HepG2 (cell line): ENCODE measurements around the gene HYAL1. TPM values are rescaled to one million over a fixed set of nuclear protein-coding genes. Genes with fewer than 3 reads are reported as not detected.
A peak's percentile ranks its signal among the peaks of the same experiment; 100 is the strongest.

ENCODE experiments used
- GTF3A ChIP-seq: sonication (generic); formaldehyde crosslinking; conservative IDR thresholded peaks from 2 replicates; pipeline ENCODE4 v1.4.0; 2020; ENCODE audit warnings: mild to moderate bottlenecking, missing genetic modification reagents
- HMGA1 ChIP-seq: sonication (generic); formaldehyde crosslinking; conservative IDR thresholded peaks from 2 replicates; pipeline ENCODE4 v1.4.0; 2020; ENCODE audit warnings: missing genetic modification reagents
- JUND ChIP-seq: sonication (generic); formaldehyde crosslinking; IDR thresholded peaks from 2 replicates; pipeline ENCODE4 v1.8.0; 2022; ENCODE audit warnings: mild to moderate bottlenecking, missing genetic modification reagents
- MBNL3 ChIP-seq: fragments of 250-450 bp; sonication (Bioruptor Pico); conservative IDR thresholded peaks from 2 replicates; pipeline ENCODE4 v1.8.0; 2022; ENCODE audit warnings: mild to moderate bottlenecking, inconsistent platforms
- RFX1 ChIP-seq: fragments of 450-650 bp; IDR thresholded peaks from 2 replicates; pipeline ENCODE4 v1.6.1; 2017
- SRF ChIP-seq: IDR thresholded peaks from 2 replicates; pipeline ENCODE4 v1.6.1; 2011; ENCODE audit warnings: mild to moderate bottlenecking, low read depth, low read length, moderate library complexity
- TCF7 ChIP-seq: sonication (generic); IDR thresholded peaks from 2 replicates; pipeline ENCODE4 v1.6.1; 2016; ENCODE audit warnings: antibody characterized with exemption, low read depth
- ZFYVE20 ChIP-seq: sonication (generic); formaldehyde crosslinking; IDR thresholded peaks from 2 replicates; pipeline ENCODE4 v1.8.0; 2023; ENCODE audit warnings: low read depth, mild to moderate bottlenecking, moderate library complexity, missing genetic modification reagents, borderline replicate concordance
- ZNF251 ChIP-seq: sonication (generic); formaldehyde crosslinking; IDR thresholded peaks from 2 replicates; pipeline ENCODE4 v1.9.0; 2021; ENCODE audit warnings: mild to moderate bottlenecking, missing genetic modification reagents
- ZNF292 ChIP-seq: sonication (generic); formaldehyde crosslinking; IDR thresholded peaks from 2 replicates; pipeline ENCODE4 v1.8.1; 2022; ENCODE audit warnings: mild to moderate bottlenecking, low read depth, missing genetic modification reagents, borderline replicate concordance
- ZNF503 ChIP-seq: sonication (generic); formaldehyde crosslinking; IDR thresholded peaks from 2 replicates; pipeline ENCODE4 v1.4.0; 2020; ENCODE audit warnings: missing genetic modification reagents
- ZNF597 ChIP-seq: sonication (generic); formaldehyde crosslinking; IDR thresholded peaks from 2 replicates; pipeline ENCODE4 v1.5.0; 2020; ENCODE audit warnings: missing genetic modification reagents
- ZNF652 ChIP-seq: IDR thresholded peaks from 2 replicates; pipeline ENCODE4 v1.6.1; 2016; ENCODE audit warnings: low read depth, borderline replicate concordance
- ZNF772 ChIP-seq: sonication (generic); formaldehyde crosslinking; IDR thresholded peaks from 2 replicates; pipeline ENCODE4 v1.5.0; 2020; ENCODE audit warnings: mild to moderate bottlenecking, missing genetic modification reagents
- ZNF879 ChIP-seq: sonication (generic); formaldehyde crosslinking; IDR thresholded peaks from 2 replicates; pipeline ENCODE4 v1.8.1; 2023; ENCODE audit warnings: missing genetic modification reagents
- ZSCAN21 ChIP-seq: sonication (generic); formaldehyde crosslinking; IDR thresholded peaks from 2 replicates; pipeline ENCODE4 v1.8.0; 2022; ENCODE audit warnings: mild to moderate bottlenecking, missing genetic modification reagents, moderate library complexity, borderline replicate concordance
- polyA plus RNA-seq, 8 experiments: library from polyadenylated mRNA; depleted of rRNA in 3 of 8; stranded (reverse) in 7 of 8; unstranded in 1 of 8; fragments of >200 nt; fragmentation: Illumina TruSeq in 4 of 8; extraction: Trizol in 4 of 8; gene quantifications; 2 replicates each; pipeline versions ENCODE4 v1.2.1 to v1.2.3, GENCODE V29; 2011 to 2016; ENCODE audit warnings: low read depth in 4 of 8, missing spikeins in 1 of 8, mixed read lengths in 1 of 8; ENCODE audit not compliant: insufficient read depth in 1 of 8
- total RNA-seq, 5 experiments: library from RNA; depleted of rRNA; stranded (reverse); fragments of >200 nt; fragmentation: Illumina TruSeq; extraction: Trizol; gene quantifications; 2 replicates each; pipeline ENCODE4 v1.2.3, GENCODE V29; 2016; ENCODE audit warnings: low read depth in 1 of 5
- TF ChIP-seq, protein P1 (sequence below): sonication (generic); formaldehyde crosslinking; IDR thresholded peaks from 2 replicates; pipeline ENCODE4 v1.5.0; 2020; ENCODE audit warnings: missing genetic modification reagents
- TF ChIP-seq, protein P2 (sequence below): sonication (generic); formaldehyde crosslinking; IDR thresholded peaks from 2 replicates; pipeline ENCODE4 v1.5.1; 2020; ENCODE audit warnings: mild to moderate bottlenecking, missing genetic modification reagents
- TF ChIP-seq, protein P3 (sequence below): sonication (generic); formaldehyde crosslinking; IDR thresholded peaks from 2 replicates; pipeline ENCODE4 v1.4.0; 2020; ENCODE audit warnings: missing genetic modification reagents, borderline replicate concordance

Gene HYAL1
- total and polyA plus RNA-seq, 2 of the 13 experiments (the other 11 are each of a cell fraction or from before 2014, with no cell fraction given), result 76.5 to 193 TPM

- no peak for TF ChIP-seq ZNF251 (CRISPR knock-in tag)
- TF ChIP-seq ZNF597 (CRISPR knock-in tag), result no peak
- TF ChIP-seq ZFYVE20 (CRISPR knock-in tag), result no peak
- TF ChIP-seq HMGA1, result no peak
- no peak for TF ChIP-seq ZNF292 (CRISPR knock-in tag)
- TF ChIP-seq ZNF652 (CRISPR knock-in tag), result no peak
- peak; percentile 65; the same call in 1 of the 2 replicates for TF ChIP-seq ZSCAN21
- no peak for TF ChIP-seq ZNF503
- no peak for TF ChIP-seq ZNF879 (CRISPR knock-in tag)
- TF ChIP-seq GTF3A, result no peak
- TF ChIP-seq, protein P1, sequence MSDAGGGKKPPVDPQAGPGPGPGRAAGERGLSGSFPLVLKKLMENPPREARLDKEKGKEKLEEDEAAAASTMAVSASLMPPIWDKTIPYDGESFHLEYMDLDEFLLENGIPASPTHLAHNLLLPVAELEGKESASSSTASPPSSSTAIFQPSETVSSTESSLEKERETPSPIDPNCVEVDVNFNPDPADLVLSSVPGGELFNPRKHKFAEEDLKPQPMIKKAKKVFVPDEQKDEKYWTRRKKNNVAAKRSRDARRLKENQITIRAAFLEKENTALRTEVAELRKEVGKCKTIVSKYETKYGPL (CRISPR knock-in tag), result no peak
- TF ChIP-seq MBNL3 (CRISPR knock-in tag), result no peak
- no peak for TF ChIP-seq TCF7
- TF ChIP-seq, protein P2, sequence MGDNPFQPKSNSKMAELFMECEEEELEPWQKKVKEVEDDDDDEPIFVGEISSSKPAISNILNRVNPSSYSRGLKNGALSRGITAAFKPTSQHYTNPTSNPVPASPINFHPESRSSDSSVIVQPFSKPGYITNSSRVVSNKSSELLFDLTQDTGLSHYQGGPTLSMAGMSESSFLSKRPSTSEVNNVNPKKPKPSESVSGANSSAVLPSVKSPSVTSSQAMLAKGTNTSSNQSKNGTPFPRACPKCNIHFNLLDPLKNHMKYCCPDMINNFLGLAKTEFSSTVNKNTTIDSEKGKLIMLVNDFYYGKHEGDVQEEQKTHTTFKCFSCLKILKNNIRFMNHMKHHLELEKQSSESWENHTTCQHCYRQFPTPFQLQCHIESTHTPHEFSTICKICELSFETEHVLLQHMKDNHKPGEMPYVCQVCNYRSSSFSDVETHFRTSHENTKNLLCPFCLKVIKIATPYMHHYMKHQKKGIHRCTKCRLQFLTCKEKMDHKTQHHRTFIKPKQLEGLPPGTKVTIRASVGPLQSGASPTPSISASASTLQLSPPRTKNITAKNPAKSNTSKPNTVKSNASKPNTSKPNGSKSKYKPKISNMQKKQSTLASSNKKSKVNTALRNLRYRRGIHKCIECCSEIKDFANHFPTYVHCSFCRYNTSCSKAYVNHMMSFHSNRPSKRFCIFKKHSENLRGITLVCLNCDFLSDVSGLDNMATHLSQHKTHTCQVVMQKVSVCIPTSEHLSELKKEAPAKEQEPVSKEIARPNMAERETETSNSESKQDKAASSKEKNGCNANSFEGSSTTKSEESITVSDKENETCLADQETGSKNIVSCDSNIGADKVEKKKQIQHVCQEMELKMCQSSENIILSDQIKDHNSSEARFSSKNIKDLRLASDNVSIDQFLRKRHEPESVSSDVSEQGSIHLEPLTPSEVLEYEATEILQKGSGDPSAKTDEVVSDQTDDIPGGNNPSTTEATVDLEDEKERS (CRISPR knock-in tag), result no peak
- TF ChIP-seq, protein P3, sequence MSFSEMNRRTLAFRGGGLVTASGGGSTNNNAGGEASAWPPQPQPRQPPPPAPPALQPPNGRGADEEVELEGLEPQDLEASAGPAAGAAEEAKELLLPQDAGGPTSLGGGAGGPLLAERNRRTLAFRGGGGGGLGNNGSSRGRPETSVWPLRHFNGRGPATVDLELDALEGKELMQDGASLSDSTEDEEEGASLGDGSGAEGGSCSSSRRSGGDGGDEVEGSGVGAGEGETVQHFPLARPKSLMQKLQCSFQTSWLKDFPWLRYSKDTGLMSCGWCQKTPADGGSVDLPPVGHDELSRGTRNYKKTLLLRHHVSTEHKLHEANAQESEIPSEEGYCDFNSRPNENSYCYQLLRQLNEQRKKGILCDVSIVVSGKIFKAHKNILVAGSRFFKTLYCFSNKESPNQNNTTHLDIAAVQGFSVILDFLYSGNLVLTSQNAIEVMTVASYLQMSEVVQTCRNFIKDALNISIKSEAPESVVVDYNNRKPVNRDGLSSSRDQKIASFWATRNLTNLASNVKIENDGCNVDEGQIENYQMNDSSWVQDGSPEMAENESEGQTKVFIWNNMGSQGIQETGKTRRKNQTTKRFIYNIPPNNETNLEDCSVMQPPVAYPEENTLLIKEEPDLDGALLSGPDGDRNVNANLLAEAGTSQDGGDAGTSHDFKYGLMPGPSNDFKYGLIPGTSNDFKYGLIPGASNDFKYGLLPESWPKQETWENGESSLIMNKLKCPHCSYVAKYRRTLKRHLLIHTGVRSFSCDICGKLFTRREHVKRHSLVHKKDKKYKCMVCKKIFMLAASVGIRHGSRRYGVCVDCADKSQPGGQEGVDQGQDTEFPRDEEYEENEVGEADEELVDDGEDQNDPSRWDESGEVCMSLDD (CRISPR knock-in tag), result no peak
- no peak for TF ChIP-seq SRF
- TF ChIP-seq RFX1, result no peak
- peak; percentile 61; the same call in 1 of the 2 replicates for TF ChIP-seq JUND (CRISPR knock-in tag)
- TF ChIP-seq ZNF772 (CRISPR knock-in tag), result 0 out of 2 replicates have a peak, but pooled peaks have one; percentile 59
Observed at GRCh38 chr3:50272911-50273688, 30.3 kb downstream of the HYAL1 start (continued).
